GM23248 (cell line): ENCODE data around the gene SH3PXD2A. TPM values are rescaled to one million over a fixed set of nuclear protein-coding genes. Genes with fewer than 3 reads are reported as not detected.
A peak's percentile ranks its signal among the peaks of the same experiment; 100 is the strongest.

Source experiments
- DNase-seq: peaks from one replicate; pipeline ENCODE4 v3.0.0-alpha.2; 2015
- H2AFZ ChIP-seq: fragments of 200-600 bp; sonication (generic); 2 replicates; pipeline ENCODE4 v1.6.1; 2016; ENCODE audit warnings: antibody characterized with exemption
- H3F3A ChIP-seq: fragments of 200-600 bp; sonication (generic); 2 replicates; pipeline ENCODE4 v1.6.1; 2016; ENCODE audit warnings: mild to moderate bottlenecking, antibody characterized with exemption, mixed run types; ENCODE audit not compliant: insufficient read depth
- H3K27ac ChIP-seq: fragments of 200-600 bp; sonication (generic); 2 replicates; pipeline ENCODE4 v1.5.1; 2016; ENCODE audit warnings: mild to moderate bottlenecking
- H3K27me3 ChIP-seq: fragments of 200-600 bp; sonication (generic); replicated peaks from 2 replicates; pipeline ENCODE4 v1.6.1; 2016; ENCODE audit warnings: mild to moderate bottlenecking; ENCODE audit not compliant: insufficient read depth
- H3K36me3 ChIP-seq: fragments of 200-600 bp; sonication (generic); 2 replicates; pipeline ENCODE4 v1.6.1; 2016; ENCODE audit warnings: low read depth, mild to moderate bottlenecking
- H3K4me1 ChIP-seq: fragments of 200-600 bp; sonication (generic); 2 replicates; pipeline ENCODE4 v1.6.1; 2016; ENCODE audit warnings: mild to moderate bottlenecking; ENCODE audit not compliant: insufficient read depth
- H3K4me2 ChIP-seq: fragments of 200-600 bp; sonication (generic); one replicate; pipeline ENCODE4 v1.6.1; 2016; ENCODE audit warnings: mild to moderate bottlenecking; ENCODE audit not compliant: unreplicated experiment
- H3K4me3 ChIP-seq: fragments of 200-600 bp; sonication (generic); 2 replicates; pipeline ENCODE4 v1.5.1; 2016; ENCODE audit warnings: mild to moderate bottlenecking
- H3K79me2 ChIP-seq: fragments of 200-600 bp; sonication (generic); 2 replicates; pipeline ENCODE4 v1.6.1; 2016; ENCODE audit warnings: mild to moderate bottlenecking; ENCODE audit not compliant: insufficient read depth
- H3K9ac ChIP-seq: fragments of 200-600 bp; sonication (generic); 2 replicates; pipeline ENCODE4 v1.6.1; 2016; ENCODE audit warnings: mild to moderate bottlenecking
- H3K9me2 ChIP-seq: fragments of 200-600 bp; sonication (generic); 2 replicates; pipeline ENCODE4 v1.6.1; 2016; ENCODE audit warnings: mixed run types, mild to moderate bottlenecking, moderate library complexity; ENCODE audit not compliant: insufficient read depth
- H3K9me3 ChIP-seq: fragments of 200-600 bp; sonication (generic); one replicate; pipeline ENCODE4 v1.6.1; 2017; ENCODE audit warnings: low read depth
- H4K20me1 ChIP-seq: fragments of 200-600 bp; sonication (generic); 2 replicates; pipeline ENCODE4 v1.6.0; 2016; ENCODE audit not compliant: insufficient read depth
- EZH2 ChIP-seq: fragments of 200-600 bp; sonication (generic); IDR thresholded peaks from 2 replicates; pipeline ENCODE4 v1.6.1; 2018; ENCODE audit warnings: antibody characterized with exemption, mild to moderate bottlenecking; ENCODE audit not compliant: insufficient read depth, poor library complexity, severe bottlenecking
- EZH2phosphoT487 ChIP-seq: fragments of 200-600 bp; sonication (generic); IDR thresholded peaks from 2 replicates; pipeline ENCODE4 v1.6.1; 2018; ENCODE audit warnings: antibody characterized with exemption, moderate library complexity, mild to moderate bottlenecking, low read depth; ENCODE audit not compliant: insufficient read depth
- WGBS, 2 experiments: methylation state at CpG; one replicate each; pipeline ENCODE4 v1.1.6; 2015 to 2017; ENCODE audit warnings: low lambda C conversion rate in 2 of 2, low coverage in 1 of 2; ENCODE audit errors: missing lambda C conversion rate in 2 of 2; 5-methylcytosine and 5-hydroxymethylcytosine counted together
- in situ Hi-C: fragments of 300-500 bp; cut with MboI; formaldehyde crosslinking; loops from 2 replicates; pipeline ENCODE4 v1.15.0; 2020
- polyA plus RNA-seq: library from polyadenylated mRNA; unstranded; fragments of >200 nt; fragmentation: Nextera tagmentation; extraction: Ambion mirVana; gene quantifications from 2 replicates; pipeline ENCODE4 v1.2.1, GENCODE V29; 2016
- total RNA-seq: library from RNA; depleted of rRNA; stranded (reverse); fragments of >200 nt; shearing (Covaris generic); gene quantifications from 2 replicates; pipeline ENCODE4 v1.2.3, GENCODE V29; 2014

The SH3PXD2A gene
- total and polyA plus RNA-seq, 2 experiments from 2014 or later: 34.0 to 58.0 TPM

GRCh38 chr10:103797857-103798256 lies 57.5 kb downstream of the SH3PXD2A start:
- no peak overlapping the region for H2AFZ ChIP-seq
- in situ Hi-C loops: no loop called here
- H3K4me2 ChIP-seq: no peak overlapping the region
- TF ChIP-seq EZH2 (no peak), EZH2phosphoT487 (no peak)
- no peak overlapping the region for H3K4me3 ChIP-seq
- H3K36me3 ChIP-seq: no peaks in the 10 kb centered on the region
- peaks cover 13% of the 10 kb centered on the region for H3K4me1 ChIP-seq
- H3K27ac ChIP-seq: no peak overlapping the region
- H3K27me3 ChIP-seq: no peaks in the 10 kb centered on the region
- no peak for DNase-seq
- H4K20me1 ChIP-seq: no peaks in the 10 kb centered on the region
- no peaks in the 10 kb centered on the region for H3K9me2 ChIP-seq
- no peak overlapping the region for H3K9ac ChIP-seq
- H3K9me3 ChIP-seq: no peaks in the 10 kb centered on the region
- H3F3A ChIP-seq: peaks cover 9% of the 10 kb centered on the region; the same call in 1 of the 2 replicates
- no peaks in the 10 kb centered on the region for H3K79me2 ChIP-seq
- WGBS, 2 experiments: 92 to 96% methylated on average over 9 to 12 of the region's 12 CpGs

- H4K20me1 ChIP-seq: no peaks in the 10 kb centered on the region
- no peaks in the 10 kb centered on the region for H3K79me2 ChIP-seq
- peaks cover 16% of the 10 kb centered on the region; the same call in 1 of the 2 replicates for H3F3A ChIP-seq
- no peaks in the 10 kb centered on the region for H3K36me3 ChIP-seq
- peaks cover 20% of the 10 kb centered on the region for H3K4me1 ChIP-seq
- in situ Hi-C loops: no loop called here
- no peak overlapping the region for H2AFZ ChIP-seq
- no peaks in the 10 kb centered on the region for H3K9me2 ChIP-seq
- WGBS, 2 experiments: 20 to 23% methylated on average over 4 of the region's 4 CpGs
- no peak overlapping the region for H3K4me2 ChIP-seq
- H3K9ac ChIP-seq: no peak overlapping the region
- H3K27ac ChIP-seq: no peak overlapping the region
- TF ChIP-seq EZH2phosphoT487 (no peak), EZH2 (no peak)
- H3K9me3 ChIP-seq: no peaks in the 10 kb centered on the region
- H3K4me3 ChIP-seq: no peak overlapping the region
- peak; percentile 41 for DNase-seq
- H3K27me3 ChIP-seq: no peaks in the 10 kb centered on the region
These were observed 59.6 kb downstream of the SH3PXD2A start for GRCh38 chr10:103795634-103796270.

GRCh38 chr10:103794996-103795395 lies 60.4 kb downstream of the SH3PXD2A start:
- TF ChIP-seq EZH2phosphoT487 (no peak), EZH2 (no peak)
- Histone ChIP-seq H3F3A (peaks cover 16% of the 10 kb centered on the region; the same call in 1 of the 2 replicates), H3K4me2 (no peak overlapping the region), H3K9me2 (no peaks in the 10 kb centered on the region), H3K9me3 (no peaks in the 10 kb centered on the region), H2AFZ (no peak overlapping the region), H3K79me2 (no peaks in the 10 kb centered on the region), H3K27ac (no peak overlapping the region), H3K4me3 (no peak overlapping the region), H3K27me3 (no peaks in the 10 kb centered on the region), H3K4me1 (peaks cover 20% of the 10 kb centered on the region), H3K36me3 (no peaks in the 10 kb centered on the region), H4K20me1 (no peaks in the 10 kb centered on the region), H3K9ac (no peak overlapping the region)
- DNase-seq: no peak
- 97 to 98% methylated on average over 7 of the region's 7 CpGs for WGBS, 2 experiments
- in situ Hi-C loops: no loop called here

GRCh38 chr10:103793920-103794883 lies 61.2 kb downstream of the SH3PXD2A start:
- no peaks in the 10 kb centered on the region for H4K20me1 ChIP-seq
- whole genome bisulfite sequencing, 2 experiments: 67 to 84% methylated on average over 12 to 13 of the region's 13 CpGs
- no peak for TF ChIP-seq EZH2phosphoT487
- TF ChIP-seq EZH2: no peak

More at GRCh38 chr10:103793920-103794883, 61.2 kb downstream of the SH3PXD2A start:
- no peak overlapping the region for H2AFZ ChIP-seq
- H3K9me2 ChIP-seq: no peaks in the 10 kb centered on the region
- no peak overlapping the region for H3K9ac ChIP-seq
- H3F3A ChIP-seq: peaks cover 16% of the 10 kb centered on the region; the same call in 1 of the 2 replicates
- H3K9me3 ChIP-seq: no peaks in the 10 kb centered on the region
- no peak overlapping the region for H3K27ac ChIP-seq
- no peaks in the 10 kb centered on the region for H3K27me3 ChIP-seq
- no peak overlapping the region for H3K4me3 ChIP-seq
- in situ Hi-C loops: no loop called here
- H3K79me2 ChIP-seq: no peaks in the 10 kb centered on the region
- no peak for DNase-seq
- no peak overlapping the region for H3K4me2 ChIP-seq
- no peaks in the 10 kb centered on the region for H3K36me3 ChIP-seq
- peaks cover 16% of the 10 kb centered on the region for H3K4me1 ChIP-seq
